ENCODE data around the gene RBM4.
A peak's percentile ranks its signal among the peaks of the same experiment; 100 is the strongest.

RBM4 gene

DNA sequence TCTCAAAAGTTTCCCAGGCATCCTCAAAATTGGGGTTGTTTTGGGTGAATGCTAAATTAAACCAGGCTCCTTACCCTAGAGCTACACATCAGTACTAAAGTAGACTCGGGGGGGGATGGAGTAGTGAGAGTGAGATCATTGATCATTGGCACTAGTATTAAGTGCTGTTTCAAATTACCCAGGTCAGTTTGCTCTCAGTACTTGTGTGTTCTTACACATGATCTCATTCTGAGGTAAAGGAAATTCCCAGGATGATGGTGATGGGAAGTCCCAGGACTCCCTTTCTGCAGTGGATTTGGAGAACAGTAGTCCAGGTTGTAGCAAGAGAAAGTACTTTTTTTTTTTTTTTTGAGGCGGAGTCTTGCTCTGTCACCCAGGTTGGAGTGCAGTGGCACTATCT, 12.5 kb downstream of the RBM4 start:
- DNase-seq (ENCODE audit: low read depth, low spot score) = no peak

DNA sequence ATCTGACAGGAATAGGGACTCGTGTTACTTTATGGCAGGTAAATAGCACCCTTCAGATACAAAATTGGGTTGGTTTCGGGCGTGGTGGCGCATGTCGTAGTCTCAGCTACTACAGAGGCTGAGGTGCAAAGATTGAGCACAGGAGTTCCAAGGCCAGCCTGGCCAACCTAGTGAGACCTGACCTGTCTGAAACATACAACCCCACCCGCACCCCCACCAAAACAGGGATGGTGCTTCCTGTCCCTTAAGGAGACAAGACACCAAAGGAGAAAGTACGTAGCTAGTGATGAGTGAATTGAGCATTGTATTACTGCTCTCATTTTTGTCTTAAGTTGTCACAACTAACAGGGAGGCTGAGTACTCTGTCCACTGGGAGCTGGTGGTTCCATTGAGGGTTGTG, 14.1 kb downstream of the RBM4 start:
- no peak for DNase-seq (ENCODE audit: low read depth, low spot score)

DNA sequence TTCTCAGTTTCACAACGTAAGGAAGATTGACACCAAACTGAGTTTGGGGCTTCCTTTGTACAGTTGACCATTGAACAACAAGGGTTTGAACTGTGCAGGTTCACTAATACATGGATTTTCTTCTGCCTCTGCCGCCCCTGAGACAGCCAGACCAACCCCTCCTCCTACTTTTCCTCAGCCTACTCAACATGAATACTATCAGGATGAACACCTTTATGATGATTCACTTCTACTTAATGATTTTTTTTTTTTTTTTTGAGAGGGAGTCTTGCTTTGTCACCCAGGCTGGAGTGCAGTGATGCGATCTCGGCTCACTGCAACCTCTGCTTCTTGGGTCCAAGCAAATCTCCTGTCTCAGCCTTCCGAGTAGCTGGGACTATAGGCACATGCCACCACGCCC, 14.6 kb downstream of the RBM4 start:
- no peak for DNase-seq (ENCODE audit: low read depth, low spot score)

DNA sequence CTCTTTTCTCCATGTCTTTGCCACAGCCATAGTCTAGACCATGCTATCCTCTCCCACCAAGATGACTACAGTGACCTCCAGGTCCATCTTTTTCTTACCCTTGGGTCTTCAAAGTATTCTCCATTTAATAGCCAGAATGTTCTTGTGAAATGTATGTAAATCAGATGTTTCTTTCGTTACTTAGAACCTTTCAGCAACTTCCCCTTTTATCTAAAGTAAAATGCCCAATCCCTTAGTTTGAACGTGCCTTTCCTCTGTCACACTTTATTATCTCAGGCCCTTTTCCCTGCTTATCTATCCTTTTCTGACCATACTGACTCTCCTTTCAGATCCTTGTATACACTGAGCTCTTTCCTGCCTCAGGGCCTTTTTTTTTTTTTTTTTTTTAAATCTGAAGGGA, 21.3 kb downstream of the RBM4 start:
- no peak for DNase-seq (ENCODE audit: low read depth, low spot score)

DNA sequence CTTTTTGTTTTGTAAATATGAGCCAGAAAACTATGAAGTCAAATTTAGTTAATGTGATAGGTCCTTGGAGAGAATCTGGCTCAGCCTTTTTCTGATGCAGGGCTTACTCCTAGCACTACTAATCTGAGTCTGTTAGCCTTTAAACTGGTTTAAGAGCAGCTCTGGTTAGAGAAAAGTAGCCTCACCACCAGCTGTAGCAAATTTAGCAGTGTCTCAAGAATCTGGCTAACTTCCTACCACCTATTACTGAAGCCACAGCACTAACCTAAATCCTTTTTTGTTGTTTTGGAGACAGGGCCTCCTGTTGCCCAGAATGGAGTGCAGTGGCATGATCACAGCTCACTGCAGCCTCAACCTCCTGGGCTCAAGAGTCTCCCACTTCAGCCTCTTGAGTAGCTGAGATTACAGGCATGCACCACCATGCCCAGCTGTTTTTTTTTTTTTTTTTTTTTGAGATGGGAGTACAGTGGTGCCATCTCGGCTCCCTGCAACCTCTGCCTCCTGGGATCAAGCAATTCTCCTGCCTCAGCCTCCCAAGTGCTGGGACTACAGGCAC, 25.3 kb downstream of the RBM4 start:
- no peak for DNase-seq (ENCODE audit: low read depth, low spot score)

DNA sequence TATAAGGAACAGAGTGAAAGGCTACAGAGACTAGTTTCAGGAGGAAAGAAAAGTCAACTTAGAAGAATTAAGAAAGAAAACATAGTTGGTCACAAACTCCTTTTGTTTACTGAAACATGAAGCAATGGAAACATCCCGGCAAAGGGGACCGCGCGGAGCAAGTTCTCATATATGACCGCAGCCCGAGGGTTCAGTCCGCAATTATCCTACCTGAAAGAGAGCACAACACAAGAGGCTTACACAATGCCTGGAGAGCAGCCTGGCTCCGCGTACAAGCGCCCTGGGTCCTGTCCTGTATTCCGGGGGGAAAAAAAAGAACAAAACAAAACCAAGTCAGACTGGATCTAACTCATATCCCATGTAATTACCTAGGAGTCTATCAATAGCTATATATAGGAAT, 26.9 kb downstream of the RBM4 start:
- DNase-seq (ENCODE audit: low read depth, low spot score) = no peak

DNA sequence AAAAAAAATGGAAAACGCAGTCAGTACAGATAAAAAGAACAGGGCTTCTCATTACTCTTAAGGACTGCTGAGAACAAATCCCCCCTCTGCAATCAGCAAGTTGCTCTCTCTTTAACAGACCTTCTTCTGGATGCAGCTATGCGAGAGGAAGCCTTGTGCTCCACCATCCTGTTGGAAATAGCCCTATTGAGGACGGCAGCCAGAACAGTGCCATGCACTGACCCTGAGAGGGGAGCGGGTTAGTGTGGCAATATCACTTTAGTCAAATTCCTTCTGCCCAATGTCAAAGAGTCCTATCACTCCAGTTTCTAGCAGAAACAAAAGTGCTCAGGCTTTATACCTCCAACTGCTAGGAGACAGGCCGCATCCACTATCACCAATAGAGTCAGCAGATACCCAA, 32.3 kb downstream of the RBM4 start:
- no peak for DNase-seq (ENCODE audit: low read depth, low spot score)

DNA sequence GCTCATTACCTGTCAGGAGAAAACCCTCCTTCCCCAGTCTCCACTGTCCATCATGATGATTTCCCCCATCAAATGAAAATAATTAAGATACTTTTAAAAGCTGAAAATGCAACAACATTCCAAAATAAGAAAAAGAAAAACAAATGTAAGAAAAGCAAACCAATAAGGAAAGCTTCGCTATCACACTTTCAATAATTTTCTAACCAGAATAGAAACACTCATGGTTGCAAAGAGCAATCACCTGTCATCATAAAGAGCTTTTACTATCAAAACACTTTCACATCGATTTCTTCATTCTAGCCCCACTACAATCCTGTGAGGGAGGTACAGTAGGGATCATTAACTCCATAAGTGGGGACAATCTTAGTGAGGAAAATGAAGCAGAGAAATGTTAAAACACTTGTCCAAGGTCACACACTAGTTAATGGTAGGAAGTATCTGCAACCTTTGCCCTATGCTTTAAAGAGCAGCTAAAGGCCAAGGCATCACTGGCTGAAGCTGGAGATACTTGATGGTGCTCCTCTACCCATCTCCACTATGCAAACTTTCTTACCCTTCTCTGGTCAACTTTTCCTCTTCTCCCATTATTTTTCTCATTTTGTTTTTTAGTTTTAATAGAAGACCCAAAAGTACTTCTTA, 36.6 kb downstream of the RBM4 start:
- no peak for DNase-seq (ENCODE audit: low read depth, low spot score)

DNA sequence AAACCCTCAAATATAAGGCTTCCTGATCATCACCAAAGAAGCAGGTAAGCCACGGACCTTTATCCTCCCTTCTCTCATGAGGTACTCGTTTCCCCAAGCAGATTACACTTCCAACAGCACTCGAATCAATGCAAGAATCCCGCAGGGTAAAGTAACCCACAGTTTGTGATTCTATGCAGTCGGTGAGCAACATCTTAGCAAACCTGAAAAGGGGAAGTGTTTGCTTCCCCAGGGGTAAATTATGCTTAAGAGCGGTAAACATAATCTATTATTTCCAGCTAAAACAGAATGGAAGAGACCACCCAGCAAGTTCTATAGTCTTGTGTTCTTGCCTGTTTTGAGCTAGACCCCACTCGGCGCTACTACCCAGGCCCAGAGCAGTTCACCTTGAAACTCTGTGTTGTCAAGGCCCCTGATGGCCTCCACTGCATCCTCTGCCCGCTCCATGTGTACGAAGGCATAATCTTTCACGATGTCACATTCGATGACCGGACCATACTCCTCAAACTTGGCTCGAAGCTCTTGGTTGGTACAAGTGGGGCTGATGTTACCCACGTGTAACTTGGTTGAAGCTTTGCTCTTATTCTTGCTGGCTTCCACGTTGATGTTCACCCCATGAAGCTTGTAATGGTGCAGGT, 37.9 kb downstream of the RBM4 start:
- no peak for DNase-seq (ENCODE audit: low read depth, low spot score)

DNA sequence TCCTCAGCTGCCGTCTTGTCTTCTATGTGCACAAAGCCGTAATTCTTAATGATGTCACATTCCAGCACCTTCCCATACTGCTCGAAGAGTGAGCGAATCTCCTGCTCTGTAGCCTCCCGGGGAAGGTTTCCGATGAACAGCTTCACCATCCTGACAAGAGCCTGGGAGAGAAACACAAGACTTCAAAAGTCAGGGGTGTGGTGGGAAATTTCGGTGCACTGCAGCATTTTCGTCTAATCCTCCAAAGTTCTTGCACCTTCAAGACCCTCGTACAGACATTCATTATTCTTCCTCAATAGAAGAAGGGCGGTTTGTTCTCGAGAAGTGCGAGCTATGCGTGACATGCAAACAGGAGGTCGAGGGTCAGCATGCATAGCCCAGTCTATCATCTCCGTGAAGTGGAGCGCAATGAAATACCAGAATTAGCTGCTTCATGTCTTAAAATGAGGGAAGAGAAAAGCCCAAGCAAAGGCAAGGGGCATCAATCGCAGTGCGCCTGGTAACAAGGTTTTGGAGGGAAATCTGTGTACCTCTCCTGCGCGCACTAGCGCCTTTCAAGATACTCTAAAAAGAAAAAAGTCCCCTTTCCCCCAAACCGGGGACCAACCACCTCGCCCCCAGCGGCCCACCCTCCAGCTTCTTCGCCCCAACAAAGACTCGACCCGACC, 38.6 kb downstream of the RBM4 start:
- DNase-seq (ENCODE audit: low read depth, low spot score) = no peak

DNA sequence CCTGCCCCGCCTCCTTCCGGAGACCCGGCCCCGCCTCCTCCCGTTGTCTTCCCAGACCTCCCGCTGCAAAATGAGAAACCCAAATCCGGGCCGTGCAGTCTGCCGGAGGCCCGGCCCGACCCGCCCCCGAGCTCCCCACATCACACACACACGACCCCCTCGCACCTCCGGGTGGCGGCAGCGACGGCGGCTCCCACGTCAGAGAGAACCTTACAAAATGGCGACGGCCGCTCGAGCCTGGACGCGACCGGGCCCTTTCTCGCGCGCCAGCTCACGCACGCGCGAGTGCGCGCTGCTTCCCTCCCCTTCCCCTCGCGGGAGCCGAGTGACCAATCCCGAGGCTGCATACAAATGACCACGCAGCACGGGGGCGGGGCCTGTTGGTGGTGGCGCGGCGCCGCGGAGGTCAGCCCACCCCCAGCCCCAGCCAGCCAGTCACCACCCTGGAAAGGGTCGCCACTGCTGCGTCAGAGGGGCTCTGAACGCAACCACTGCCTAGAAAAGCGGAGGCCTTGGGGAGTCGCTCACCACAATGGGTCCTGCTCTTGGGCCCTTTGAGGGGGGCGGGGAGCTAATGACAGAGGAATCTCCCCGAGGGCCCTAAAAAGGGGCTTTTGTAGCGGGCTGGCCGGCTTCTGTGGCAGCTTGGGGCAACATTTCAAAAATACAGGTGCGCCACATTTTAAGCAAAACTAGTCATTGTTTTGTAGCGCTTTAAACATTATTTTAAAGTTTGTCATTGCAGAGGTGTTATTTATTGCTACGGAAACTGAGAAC, 39.3 kb downstream of the RBM4 start, which contains the start of gene RBM4B:
Gene RBM4B, minus strand, starts transcription at position 289 of the 777 bp plus-strand sequence. CDS start 808 bp downstream, outside the sequence.
- peak; percentile 99 for DNase-seq (ENCODE audit: low read depth, low spot score)

DNA sequence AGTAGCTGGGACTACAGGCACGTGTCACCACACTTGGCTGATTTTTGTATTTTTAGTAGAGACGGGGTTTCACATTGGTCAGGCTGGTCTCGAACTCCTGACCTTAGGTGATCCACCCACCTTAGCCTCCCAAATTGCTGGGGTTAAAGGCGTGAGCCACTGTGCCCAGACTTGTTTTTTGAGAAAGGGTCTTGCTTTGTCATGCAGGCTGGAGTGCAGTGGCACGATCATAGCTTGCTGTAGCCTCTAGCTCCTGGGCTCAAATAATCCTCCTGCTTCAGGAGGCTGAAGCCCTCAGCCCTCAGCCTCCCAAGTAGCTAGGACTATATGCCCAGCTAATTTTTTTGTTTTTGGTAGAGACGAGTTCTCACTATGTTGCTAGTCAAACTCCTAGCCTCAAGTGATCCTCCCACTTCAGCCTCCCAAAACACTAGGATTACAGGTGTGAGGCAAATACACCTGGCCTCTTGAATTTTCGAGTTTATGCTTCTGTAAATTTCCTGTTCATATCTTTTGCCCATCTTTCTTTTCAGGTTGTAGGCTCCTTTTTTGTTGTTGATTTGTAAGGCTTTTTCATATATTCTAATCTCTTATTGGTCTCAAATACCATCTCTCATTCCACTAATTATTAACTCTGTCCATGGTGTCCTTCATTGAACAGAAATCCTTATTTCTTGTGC, 42.6 kb downstream of the RBM4 start:
- no peak for DNase-seq (ENCODE audit: low read depth, low spot score)

DNA sequence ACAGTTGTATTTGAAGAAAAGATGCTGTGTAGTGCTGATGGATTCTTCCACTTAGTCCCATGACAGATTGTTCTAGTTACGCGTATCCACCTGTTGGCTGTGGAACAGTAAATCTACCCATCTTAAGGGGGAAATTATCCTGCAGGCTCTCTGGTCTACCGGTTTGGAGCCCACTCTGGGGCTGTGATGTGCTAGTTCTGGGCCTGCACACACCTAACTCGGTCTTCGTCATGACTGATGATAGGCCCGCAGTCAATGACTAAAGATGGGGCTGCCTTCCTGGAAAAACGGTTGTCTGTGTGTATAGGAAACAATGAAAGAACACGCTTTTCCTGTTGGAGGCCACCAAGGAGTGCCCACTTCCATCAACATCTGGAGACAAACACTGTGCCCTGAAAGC, 45.4 kb downstream of the RBM4 start:
- no peak for DNase-seq (ENCODE audit: low read depth, low spot score)

DNA sequence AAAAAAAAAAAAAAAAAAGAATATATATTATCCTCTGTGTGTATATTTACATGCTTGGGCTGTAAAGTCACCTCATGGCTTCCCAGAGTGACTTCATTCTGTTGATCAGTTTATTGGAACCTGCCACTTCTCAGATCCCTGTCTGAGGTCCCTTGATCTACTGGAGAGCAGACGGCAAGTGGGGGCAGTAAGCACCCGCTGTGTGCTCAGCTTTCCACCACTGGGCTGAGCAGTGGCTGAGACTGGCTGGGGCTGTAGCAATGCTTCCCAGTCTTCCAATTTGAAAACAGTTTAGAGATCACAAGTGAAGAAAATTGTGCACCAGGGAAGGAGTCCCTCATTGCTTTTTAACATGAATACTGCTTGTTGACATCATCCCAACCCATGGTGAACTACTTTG, 46.1 kb downstream of the RBM4 start:
- no peak for DNase-seq (ENCODE audit: low read depth, low spot score)

DNA sequence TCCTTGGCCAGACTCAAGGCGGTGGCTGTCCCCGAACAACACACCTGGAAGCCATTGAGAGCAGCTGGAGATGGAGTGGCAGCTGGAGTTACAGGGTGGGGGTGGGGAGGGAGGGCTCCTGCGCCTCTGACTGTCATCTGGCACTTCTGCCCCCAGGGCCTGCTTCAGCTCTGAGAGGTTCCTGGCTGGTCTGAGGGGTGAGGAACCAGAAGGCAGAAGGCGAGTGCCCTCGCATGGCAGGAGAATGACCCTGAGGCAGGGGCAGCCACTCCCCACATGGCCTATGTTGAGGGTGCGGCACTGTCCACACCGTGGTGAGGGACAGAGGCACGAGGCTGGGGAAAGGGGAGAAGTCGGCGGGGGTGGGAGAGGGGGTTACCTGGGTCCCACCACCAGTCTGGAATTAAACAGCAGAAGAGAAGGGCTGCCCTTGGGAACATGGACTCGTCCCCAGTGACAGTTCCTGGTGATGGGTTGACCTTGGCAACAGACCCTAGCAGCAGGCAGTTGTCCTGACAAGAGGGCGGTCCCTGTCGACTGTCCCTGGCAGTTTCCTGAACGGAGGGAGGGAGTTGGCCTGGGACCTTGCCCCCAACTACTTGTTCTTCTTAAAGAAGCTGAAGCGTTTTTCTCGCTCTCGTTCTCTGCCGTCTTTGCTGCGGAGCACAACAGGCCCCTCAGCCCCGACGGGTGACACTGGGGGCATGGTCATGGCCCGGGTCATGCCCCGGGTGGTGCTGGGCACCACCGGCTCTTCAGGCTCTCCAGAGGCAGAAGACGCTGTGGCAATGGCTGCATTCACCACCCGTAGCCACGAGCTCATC, 47.0 kb downstream of the RBM4 start:
- DNase-seq (ENCODE audit: low read depth, low spot score) = peak; percentile 77

DNA sequence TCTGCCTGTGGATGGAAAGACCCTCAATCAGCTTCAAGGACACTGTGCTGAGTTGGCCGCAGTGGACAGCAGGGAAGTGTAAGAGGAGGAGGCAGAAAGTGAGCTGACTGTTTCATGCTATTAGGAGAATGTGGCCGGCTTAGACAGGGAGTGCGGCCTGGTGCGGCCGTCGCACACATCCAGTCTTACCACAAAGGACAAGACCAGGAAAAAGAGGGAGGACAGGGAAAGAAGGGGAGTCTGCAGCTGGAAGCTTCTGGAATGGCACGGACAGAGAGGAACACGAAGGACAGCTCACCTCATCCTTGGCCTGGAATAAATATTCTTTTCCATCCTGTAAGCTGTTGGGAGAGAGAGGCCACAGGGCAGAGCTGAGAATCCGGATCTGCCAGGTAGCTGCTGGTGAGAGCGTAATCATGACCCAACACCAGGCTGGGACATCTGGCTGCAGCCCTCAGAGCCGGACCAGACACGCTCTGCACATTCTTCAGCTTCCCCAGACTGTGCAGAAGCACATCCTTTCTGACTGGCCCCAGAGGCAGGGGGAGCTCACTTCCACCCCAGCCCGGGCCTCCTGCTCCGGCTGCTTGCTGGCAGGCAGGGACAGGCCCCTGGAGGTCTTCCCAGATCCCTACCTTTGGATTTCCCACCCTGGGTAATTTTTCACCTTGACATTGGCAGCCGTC, 47.7 kb downstream of the RBM4 start:
- peak; percentile 60 for DNase-seq (ENCODE audit: low read depth, low spot score)

DNA sequence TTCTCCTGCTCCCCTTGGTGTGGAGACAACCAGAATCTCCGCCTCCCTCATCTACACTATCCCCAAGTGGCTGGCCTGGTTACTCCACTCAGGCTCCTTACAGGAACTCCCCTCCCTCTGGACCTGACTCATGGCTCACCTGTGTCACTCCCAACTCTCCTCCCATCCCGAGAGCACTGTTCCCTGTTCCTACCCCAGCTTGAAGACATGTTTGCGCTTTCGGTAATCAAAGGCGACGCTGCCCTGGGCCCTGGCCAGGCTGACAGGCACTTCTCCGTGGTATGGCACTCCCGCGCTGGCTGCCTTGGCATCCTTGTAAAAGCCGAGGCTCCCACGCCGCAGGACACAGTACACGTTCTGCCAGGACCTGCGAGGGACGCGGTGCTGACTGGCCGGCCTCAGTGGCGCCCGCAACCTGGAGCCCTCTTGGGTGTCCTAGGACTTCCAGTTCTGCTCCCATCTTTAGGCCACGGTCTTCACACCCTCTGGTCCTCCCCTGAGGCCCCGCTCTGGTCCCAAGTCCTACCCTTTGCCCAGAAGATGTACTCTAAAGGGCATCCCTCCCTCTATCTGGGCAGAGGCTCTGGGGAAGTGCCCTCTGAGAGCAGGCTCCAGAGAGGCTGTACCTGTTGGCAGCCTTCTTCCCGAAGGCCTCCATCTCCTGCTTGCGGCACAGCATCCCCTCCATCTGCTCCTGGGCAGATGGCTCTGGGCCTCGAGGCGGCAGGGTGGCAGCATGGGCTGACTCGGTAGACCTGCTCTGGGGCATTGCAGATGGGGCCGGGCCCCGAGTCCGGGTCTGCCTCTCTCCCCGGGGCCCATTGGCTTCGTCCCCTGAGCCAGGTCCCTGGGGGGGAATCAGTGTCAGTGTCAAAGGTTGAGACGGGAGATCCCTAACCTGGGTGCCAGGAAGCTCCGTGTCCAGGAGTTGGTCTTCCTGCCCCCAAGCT, 48.6 kb downstream of the RBM4 start:
- DNase-seq (ENCODE audit: low read depth, low spot score) = no peak

DNA sequence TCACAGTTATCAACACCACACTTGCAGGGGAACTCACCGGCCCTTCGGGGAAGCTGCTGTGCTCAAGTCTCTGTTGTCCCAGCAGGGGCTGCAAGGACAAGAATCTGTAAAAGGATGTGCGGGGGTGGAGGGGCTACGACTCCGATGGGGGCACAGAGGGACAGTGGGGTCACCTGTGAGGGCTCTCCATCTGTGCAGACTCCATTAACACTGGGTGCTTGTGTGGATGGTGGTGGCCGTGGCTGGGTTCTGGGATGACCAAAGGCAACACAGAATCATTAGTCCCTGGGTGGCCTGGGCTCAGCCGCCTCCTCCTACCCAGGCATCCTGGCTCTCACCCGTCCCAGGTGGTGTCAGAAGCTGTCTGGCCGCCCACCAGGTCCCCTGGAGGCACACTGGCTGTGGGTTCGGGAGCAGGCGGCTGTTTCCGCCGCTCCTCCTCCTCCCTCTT, 49.4 kb downstream of the RBM4 start:
- DNase-seq (ENCODE audit: low read depth, low spot score) = no peak

Data from ELF-1 (cell line).